ENCODE data around the gene TMEM87B. TPM values are rescaled to one million over a fixed set of nuclear protein-coding genes. Genes with fewer than 3 reads are reported as not detected.
A peak's percentile ranks its signal among the peaks of the same experiment; 100 is the strongest.

The TMEM87B gene
- 6.2 TPM for total RNA-seq

- DNase-seq (ENCODE audit: low read depth in 2 of 3, low spot score in 2 of 3) = peak; percentile 96 to 97 (median 96)
Observed at GRCh38 chr2:112054847-112055729, at the start of gene TMEM87B. Gene TMEM87B (plus strand): TSS chr2:112055269. CDS start chr2:112055592, 323 bp downstream.

- DNase-seq (ENCODE audit: low read depth in 2 of 3, low spot score in 2 of 3) = no peak
Observed at GRCh38 chr2:112005406-112006075, 49.5 kb upstream of the TMEM87B start.

- DNase-seq (ENCODE audit: low read depth in 2 of 3, low spot score in 2 of 3) = peak in 2 of 3 donors; percentile 10 to 16
Observed at GRCh38 chr2:112006076-112006410, 49.0 kb upstream of the TMEM87B start.

GRCh38 chr2:112007493-112007892, 47.6 kb upstream of the TMEM87B start:
- DNase-seq (ENCODE audit: low read depth in 2 of 3, low spot score in 2 of 3) = no peak

- no peak for DNase-seq (ENCODE audit: low read depth in 2 of 3, low spot score in 2 of 3)
Observed at GRCh38 chr2:112008910-112009485, 46.1 kb upstream of the TMEM87B start.

- DNase-seq (ENCODE audit: low read depth in 2 of 3, low spot score in 2 of 3) = no peak
Observed at GRCh38 chr2:112010751-112011150, 44.3 kb upstream of the TMEM87B start.

GRCh38 chr2:112012556-112012955, 42.5 kb upstream of the TMEM87B start:
- DNase-seq (ENCODE audit: low read depth in 2 of 3, low spot score in 2 of 3) = no peak

- no peak for DNase-seq (ENCODE audit: low read depth in 2 of 3, low spot score in 2 of 3)
Observed at GRCh38 chr2:112018846-112019245, 36.2 kb upstream of the TMEM87B start.

- no peak for DNase-seq (ENCODE audit: low read depth in 2 of 3, low spot score in 2 of 3)
Observed at GRCh38 chr2:112019569-112019982, 35.5 kb upstream of the TMEM87B start.

- no peak for DNase-seq (ENCODE audit: low read depth in 2 of 3, low spot score in 2 of 3)
Observed at GRCh38 chr2:112020561-112020960, 34.5 kb upstream of the TMEM87B start.

GRCh38 chr2:112021290-112021689, 33.8 kb upstream of the TMEM87B start:
- DNase-seq (ENCODE audit: low read depth in 2 of 3, low spot score in 2 of 3) = no peak

- no peak for DNase-seq (ENCODE audit: low read depth in 2 of 3, low spot score in 2 of 3)
Observed at GRCh38 chr2:112021781-112022231, 33.3 kb upstream of the TMEM87B start.

- DNase-seq (ENCODE audit: low read depth in 2 of 3, low spot score in 2 of 3) = no peak
Observed at GRCh38 chr2:112023707-112024106, 31.4 kb upstream of the TMEM87B start.

GRCh38 chr2:112024231-112024630, 30.8 kb upstream of the TMEM87B start:
- no peak for DNase-seq (ENCODE audit: low read depth in 2 of 3, low spot score in 2 of 3)

GRCh38 chr2:112024896-112025491, 30.1 kb upstream of the TMEM87B start:
- no peak for DNase-seq (ENCODE audit: low read depth in 2 of 3, low spot score in 2 of 3)

- peak in 1 of 3 donors; percentile 39 for DNase-seq (ENCODE audit: low read depth in 2 of 3, low spot score in 2 of 3)
Observed at GRCh38 chr2:112026509-112026908, 28.6 kb upstream of the TMEM87B start.

GRCh38 chr2:112027767-112028166, 27.3 kb upstream of the TMEM87B start:
- no peak for DNase-seq (ENCODE audit: low read depth in 2 of 3, low spot score in 2 of 3)

GRCh38 chr2:112029164-112029563, 25.9 kb upstream of the TMEM87B start:
- no peak for DNase-seq (ENCODE audit: low read depth in 2 of 3, low spot score in 2 of 3)

GRCh38 chr2:112031473-112032223, 23.4 kb upstream of the TMEM87B start:
- no peak for DNase-seq (ENCODE audit: low read depth in 2 of 3, low spot score in 2 of 3)

GRCh38 chr2:112032224-112032586, 22.9 kb upstream of the TMEM87B start:
- DNase-seq (ENCODE audit: low read depth in 2 of 3, low spot score in 2 of 3) = no peak

All from hematopoietic multipotent progenitor cell (in vitro differentiated cells).